GM10847 (cell line): ENCODE measurements around the gene DDX24.

Experiments used
- POLR2A ChIP-seq: IDR thresholded peaks from 2 replicates; pipeline ENCODE4 v1.6.1; 2011; ENCODE audit not compliant: insufficient read length; ENCODE audit errors: extremely low read depth

The DDX24 gene

GRCh38 chr14:94121485-94121884 lies 40.5 kb upstream of the DDX24 start:
- no peak for TF ChIP-seq POLR2A

DNA sequence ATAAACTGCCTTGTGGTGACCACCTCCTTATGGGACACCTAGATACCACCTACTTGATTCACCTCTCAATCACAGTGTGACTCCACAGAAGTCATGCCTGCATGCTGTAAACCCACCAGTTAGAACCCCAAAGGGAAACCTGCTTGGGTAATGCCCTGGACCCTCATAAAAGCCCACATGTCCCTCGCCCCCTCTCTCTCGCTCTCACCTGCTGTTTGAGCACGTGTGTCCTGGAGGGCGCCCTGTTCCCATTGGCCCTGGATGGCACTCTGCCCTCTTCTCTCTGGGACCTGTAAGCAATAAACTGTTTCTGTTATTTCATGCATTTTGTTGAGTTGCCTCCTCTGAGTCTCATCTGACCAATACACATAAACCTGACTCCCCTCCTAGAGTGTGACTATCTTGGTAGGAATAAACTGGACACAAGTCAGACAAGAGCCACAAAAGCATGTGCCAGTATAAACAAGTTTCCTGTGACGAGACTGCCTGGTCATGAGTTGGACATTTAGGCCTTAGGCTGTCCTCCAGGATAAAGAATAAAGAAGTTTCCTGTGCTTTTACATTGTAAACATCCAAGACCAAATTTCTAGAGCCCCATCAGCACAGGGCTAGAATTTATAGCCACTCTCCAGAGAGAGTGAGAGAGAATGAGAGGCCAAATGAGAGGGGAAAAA lies 39.8 kb upstream of the DDX24 start:
- no peak for TF ChIP-seq POLR2A

DNA sequence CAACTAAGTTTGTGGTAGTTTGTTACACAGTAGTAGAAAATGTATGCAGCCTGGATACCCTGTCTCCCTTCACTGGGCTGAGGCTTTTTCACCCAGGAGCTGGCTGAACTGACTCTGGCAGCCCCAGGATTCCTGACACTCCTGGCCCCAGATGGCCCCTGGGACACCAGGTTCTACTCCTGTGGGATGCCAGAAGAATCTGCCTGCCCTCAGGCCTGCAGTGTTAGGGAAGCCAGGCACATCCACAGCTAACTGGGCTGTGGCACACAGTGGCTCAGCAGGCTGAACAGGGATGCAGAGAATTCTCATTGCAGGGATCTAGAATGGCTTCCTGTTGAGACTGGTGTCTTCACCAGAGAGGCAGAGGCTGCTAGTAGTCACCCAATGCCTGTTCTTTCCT lies 38.1 kb upstream of the DDX24 start:
- TF ChIP-seq POLR2A: no peak

DNA sequence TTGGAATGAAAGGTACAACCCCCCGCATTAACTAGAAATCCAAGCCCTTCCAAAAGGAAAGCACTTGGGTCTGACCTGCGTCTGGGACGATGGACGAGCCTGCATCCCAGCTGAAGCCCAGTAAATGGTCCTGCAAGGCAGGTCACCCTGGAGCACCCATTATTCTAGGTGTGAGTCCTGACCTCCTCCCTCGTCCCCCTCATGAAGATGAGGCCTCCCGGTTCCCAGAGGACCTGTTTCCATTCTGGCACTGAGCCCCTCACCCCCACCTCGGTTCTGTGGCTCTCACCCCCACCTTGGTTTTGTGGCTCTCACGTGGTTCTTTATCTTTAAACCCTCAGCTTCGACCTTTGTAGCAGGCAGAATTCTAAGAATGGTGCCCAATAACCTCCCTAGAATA lies 36.9 kb upstream of the DDX24 start:
- TF ChIP-seq POLR2A: no peak

DNA sequence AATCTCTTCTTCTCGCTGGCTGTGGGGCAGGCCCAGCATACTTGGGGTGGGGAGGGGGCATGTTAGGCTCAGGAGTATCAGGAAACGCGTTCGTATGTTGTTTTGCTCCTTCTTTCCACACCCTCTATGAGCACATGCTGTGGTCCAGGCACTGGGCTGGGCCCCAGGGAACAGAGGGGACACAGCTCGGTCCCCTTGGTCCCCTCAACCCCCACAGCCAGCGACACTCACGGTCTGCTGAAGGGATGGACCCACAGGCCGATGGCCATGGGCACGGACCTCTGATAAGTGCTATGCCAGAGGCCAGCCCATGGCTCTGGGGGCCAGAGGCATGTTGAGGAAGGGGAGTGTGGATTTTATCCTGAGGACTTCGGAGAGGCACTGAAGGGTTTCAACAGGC lies 35.7 kb upstream of the DDX24 start:
- TF ChIP-seq POLR2A: no peak

GRCh38 chr14:94115631-94116030 lies 34.6 kb upstream of the DDX24 start:
- TF ChIP-seq POLR2A: no peak

GRCh38 chr14:94115058-94115591 lies 34.1 kb upstream of the DDX24 start:
- TF ChIP-seq POLR2A: no peak

GRCh38 chr14:94114589-94115057 lies 33.6 kb upstream of the DDX24 start:
- no peak for TF ChIP-seq POLR2A

DNA sequence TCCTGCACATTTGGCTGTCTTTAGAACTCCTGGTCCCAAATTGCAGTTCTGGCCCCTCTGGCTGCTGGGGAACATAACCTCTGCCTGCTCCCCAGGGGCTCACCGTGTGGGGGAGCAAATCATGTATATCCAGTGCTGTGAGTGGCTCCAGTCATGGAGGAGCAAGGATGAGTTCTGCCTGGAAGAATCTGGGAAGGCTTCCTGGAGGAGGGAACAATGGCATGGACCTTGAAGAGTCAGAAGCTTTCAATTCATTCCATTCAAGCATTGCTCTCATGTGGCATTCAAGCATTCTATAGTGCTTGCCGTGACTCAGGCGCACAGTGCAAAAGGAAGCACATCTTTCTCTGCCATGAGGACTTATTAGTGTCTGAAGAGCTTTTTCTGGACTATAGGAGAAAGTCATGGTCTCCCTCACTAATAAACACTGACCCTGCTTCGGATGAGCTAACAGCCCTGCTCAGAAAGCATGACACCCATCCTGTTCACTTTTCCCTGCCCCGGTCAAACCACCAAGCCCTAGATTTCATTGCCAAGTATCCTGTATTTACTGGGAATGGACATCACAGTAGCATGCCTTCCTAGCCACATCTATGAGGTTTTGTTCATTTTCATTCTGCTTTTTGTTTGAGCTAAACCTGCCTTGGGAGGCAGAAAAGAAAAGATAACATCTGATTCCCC lies 33.0 kb upstream of the DDX24 start:
- no peak for TF ChIP-seq POLR2A

DNA sequence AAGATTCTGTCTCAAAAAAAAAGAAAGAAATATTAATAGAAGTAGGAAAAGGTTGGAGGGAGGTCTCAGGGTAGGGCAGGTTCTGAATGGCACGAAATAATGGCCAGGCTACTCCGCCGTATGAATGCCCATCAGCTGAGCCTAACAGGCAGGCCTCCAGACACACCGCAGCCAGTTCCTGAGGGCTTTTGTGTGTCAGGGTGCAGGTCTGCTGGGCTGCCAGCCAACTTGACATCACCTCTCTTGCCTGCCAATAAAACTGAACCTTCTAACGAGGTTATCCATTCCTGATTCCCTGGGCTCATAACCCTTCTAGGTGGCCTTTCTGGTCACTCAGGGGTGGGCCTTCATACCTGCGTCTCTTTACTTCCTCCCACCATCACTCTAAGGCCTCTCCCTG lies 32.5 kb upstream of the DDX24 start:
- TF ChIP-seq POLR2A: no peak

DNA sequence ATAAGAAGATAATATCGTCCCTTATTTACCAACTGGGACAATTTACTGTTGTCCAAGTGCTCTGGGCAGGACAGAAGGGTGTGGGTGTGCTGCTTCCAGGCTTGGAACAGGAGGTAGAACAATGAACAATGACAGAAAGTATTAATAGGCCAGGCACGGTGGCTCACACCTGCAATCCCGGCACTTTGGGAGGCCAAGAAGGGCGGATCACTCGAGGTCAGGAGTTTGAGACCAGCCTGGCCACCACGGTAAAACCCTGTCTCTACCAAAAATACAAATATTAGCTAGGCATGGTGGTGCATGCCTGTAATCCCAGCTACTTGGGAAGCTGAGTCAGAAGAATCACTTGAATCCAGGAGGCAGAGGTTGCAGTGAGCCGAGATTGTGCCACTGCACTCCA lies 32.1 kb upstream of the DDX24 start:
- TF ChIP-seq POLR2A: no peak

DNA sequence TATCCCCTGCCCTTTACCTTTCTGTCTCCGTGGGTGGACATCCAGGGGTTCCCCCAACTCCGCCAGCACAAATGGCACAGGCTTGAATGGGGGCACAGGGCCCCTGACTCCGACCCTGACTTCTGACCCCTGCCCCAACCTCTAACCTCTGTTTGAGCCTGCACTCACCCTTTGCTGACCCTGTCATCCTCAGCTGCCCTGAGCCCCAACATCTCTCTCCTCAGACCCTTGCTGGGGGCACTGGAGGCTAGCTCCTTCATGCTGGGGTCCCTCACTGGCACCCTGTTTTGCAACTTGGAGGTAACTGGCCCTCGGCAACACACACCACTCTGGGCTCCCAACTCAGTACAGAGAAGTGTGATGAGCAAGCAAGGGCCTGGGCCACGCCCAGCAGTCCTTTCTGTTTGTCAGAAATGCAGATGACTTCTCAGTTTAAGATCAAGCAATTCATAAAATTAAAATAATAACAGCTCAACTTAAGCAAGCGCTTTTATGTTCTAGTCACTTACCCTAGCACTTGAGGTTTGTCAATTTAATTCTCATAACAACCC lies 31.6 kb upstream of the DDX24 start:
- no peak for TF ChIP-seq POLR2A

DNA sequence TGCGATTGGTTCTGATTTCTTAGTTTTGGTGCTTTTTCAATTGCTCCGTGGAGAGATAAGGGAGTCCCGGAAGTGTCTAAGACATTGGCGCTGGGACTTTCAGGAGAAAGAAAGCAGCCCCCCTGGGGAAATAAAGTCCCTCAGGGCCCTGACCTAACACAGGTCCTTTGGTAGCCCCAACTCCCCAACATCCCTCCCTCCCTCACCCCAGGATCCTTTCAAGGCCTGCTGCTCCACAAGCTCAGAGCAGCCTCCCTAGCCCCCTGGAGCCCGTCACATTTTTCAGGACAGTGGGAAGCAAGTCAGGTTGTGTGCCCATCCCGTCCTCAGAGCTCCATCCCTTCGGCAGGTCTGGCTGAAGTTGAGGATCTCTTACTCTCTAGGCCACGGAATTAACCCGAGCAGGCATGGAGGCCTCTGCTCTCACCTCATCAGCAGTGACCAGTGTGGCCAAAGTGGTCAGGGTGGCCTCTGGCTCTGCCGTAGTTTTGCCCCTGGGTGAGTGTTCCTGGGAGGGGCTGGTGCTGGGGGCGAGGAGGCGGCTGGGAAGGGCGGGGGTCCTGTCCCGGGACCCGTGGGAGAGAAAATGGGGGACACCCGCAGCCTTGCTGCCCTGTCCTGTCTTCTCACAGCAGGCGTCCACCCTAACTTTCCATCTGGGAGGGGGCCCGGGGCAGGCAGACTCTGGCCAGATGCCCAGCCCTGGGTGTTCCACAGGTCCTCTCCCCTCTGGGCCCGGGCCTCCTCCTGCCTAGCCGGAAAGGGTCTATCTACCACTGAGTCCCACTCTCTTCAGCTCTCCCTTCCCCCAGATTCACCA lies 30.5 kb upstream of the DDX24 start:
- TF ChIP-seq POLR2A: no peak

DNA sequence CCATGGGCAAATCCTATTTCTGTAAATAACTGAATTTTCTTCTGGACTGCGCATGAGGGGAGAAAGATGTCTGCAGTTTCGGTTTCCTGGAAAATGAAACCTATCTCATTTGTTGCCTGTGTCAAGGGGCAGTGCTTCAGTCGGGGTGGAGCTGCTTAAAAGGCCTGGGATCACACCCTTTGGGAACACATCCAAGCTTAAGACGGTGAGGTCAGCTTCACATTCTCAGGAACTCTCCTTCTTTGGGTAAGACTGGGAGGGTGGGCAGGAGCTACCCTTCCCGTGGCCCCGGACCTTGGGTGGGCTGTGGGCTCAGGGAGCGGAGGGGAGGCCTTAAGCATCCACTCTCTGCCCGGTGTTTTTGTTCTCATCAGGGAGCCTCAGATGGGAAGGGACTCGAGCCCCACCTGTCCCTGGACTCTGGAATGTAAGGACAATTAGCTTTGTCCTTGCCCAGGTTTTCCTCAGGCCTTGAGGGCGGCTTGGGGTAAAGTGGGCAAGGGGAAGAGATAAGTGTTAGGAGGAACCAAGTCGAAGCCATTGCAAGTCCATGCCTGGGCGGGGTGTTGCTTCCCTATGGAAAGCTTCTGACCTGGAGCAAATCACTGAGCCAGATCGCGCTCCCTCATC lies 29.7 kb upstream of the DDX24 start, which contains the start of gene IFI27:
IFI27 (plus strand) TSS at position 185 of the 630 bp plus-strand sequence.
- no peak for TF ChIP-seq POLR2A

- TF ChIP-seq POLR2A: no peak
Observed at GRCh38 chr14:94109915-94110250, 28.9 kb upstream of the DDX24 start.
